HG03159 (cell line): Measurements from ENCODE around the gene HEXB.

ENCODE experiments used
- ATAC-seq: cut with Tn5 transposase; IDR thresholded peaks from one replicate; pipeline ENCODE4 v1.9.1; 2021; ENCODE audit warnings: mild to moderate bottlenecking, moderate library complexity; ENCODE audit not compliant: unreplicated experiment

Gene HEXB

GRCh38 chr5:74684900-74685851, at the start of gene HEXB:
TSS of gene HEXB (plus strand) at chr5:74685233. CDS start at chr5:74685261, 28 bp downstream.
- ATAC-seq: peak; percentile 76

- ATAC-seq: no peak
Observed at GRCh38 chr5:74636149-74636548, 48.9 kb upstream of the HEXB start.

- no peak for ATAC-seq
Observed at GRCh38 chr5:74636552-74636951, 48.5 kb upstream of the HEXB start.

GRCh38 chr5:74638544-74638969, 46.5 kb upstream of the HEXB start:
- ATAC-seq: no peak

- peak; percentile 25 for ATAC-seq
Observed at GRCh38 chr5:74638970-74639806, 45.8 kb upstream of the HEXB start.

GRCh38 chr5:74639807-74640449, 45.1 kb upstream of the HEXB start:
- peak; percentile 29 for ATAC-seq

GRCh38 chr5:74640450-74640953, 44.5 kb upstream of the HEXB start, which contains the start of gene ENC1:
TSS of gene ENC1 (minus strand) at chr5:74640728. CDS start at chr5:74636485, 4,243 bp downstream.
- ATAC-seq: peak; percentile 72

- peak; percentile 27 for ATAC-seq
Observed at GRCh38 chr5:74640954-74641734, 43.9 kb upstream of the HEXB start.

GRCh38 chr5:74641735-74642542, 43.1 kb upstream of the HEXB start:
- no peak for ATAC-seq

- no peak for ATAC-seq
Observed at GRCh38 chr5:74642543-74642863, 42.5 kb upstream of the HEXB start.

GRCh38 chr5:74643111-74643562, 41.9 kb upstream of the HEXB start:
- ATAC-seq: no peak

- no peak for ATAC-seq
Observed at GRCh38 chr5:74647096-74647495, 37.9 kb upstream of the HEXB start.

GRCh38 chr5:74648835-74649293, 36.2 kb upstream of the HEXB start:
- ATAC-seq: no peak

- ATAC-seq: no peak
Observed at GRCh38 chr5:74649421-74649973, 35.5 kb upstream of the HEXB start.

- ATAC-seq: no peak
Observed at GRCh38 chr5:74651710-74652109, 33.3 kb upstream of the HEXB start.

GRCh38 chr5:74652576-74652975, 32.5 kb upstream of the HEXB start:
- ATAC-seq: no peak

GRCh38 chr5:74653991-74654390, 31.0 kb upstream of the HEXB start:
- ATAC-seq: no peak

- no peak for ATAC-seq
Observed at GRCh38 chr5:74655206-74655605, 29.8 kb upstream of the HEXB start.

GRCh38 chr5:74655716-74656115, 29.3 kb upstream of the HEXB start:
- no peak for ATAC-seq
